Lung (tissue), 12 donors: ENCODE data around the gene MMP14. TPM values are rescaled to one million over a fixed set of nuclear protein-coding genes. Genes with fewer than 3 reads are reported as not detected.
A peak's percentile ranks its signal among the peaks of the same experiment; 100 is the strongest.

Experiments used
- ATAC-seq: fragments of 200-7000 bp; cut with Tn5 transposase; one replicate; pipeline ENCODE4 v1.9.1; 2020; ENCODE audit warnings: moderate number of reproducible peaks; ENCODE audit not compliant: insufficient read depth, low FRiP score
- DNase-seq, 3 donors: peaks; one replicate each; pipeline ENCODE4 v3.0.0-alpha.2; 2013 to 2017
- H3K27ac ChIP-seq, 2 donors: one replicate each; pipeline ENCODE4 v1.5.1; 2013; ENCODE audit warnings: mild to moderate bottlenecking in 2 of 2, moderate library complexity in 2 of 2, control low read depth in 1 of 2, inconsistent platforms in 1 of 2, low read depth in 1 of 2, low read length in 1 of 2
- H3K27me3 ChIP-seq, 3 donors: one replicate each; pipeline ENCODE4 v1.5.1; 2013; ENCODE audit warnings: low read length in 2 of 3; ENCODE audit not compliant: control insufficient read depth in 3 of 3, insufficient read depth in 3 of 3
- H3K36me3 ChIP-seq, 4 donors: one replicate each; pipeline ENCODE4 v1.5.1; 2013; ENCODE audit warnings: low read length in 4 of 4, mild to moderate bottlenecking in 1 of 4, moderate library complexity in 1 of 4; ENCODE audit not compliant: control insufficient read depth in 4 of 4, insufficient read depth in 4 of 4
- H3K4me1 ChIP-seq, 5 donors: one replicate each; pipeline ENCODE4 v1.5.1; 2013; ENCODE audit warnings: low read length in 5 of 5, mild to moderate bottlenecking in 2 of 5, moderate library complexity in 1 of 5; ENCODE audit not compliant: control insufficient read depth in 5 of 5, insufficient read depth in 5 of 5
- H3K4me3 ChIP-seq: one replicate; pipeline ENCODE4 v1.5.1; 2013; ENCODE audit warnings: mild to moderate bottlenecking, control low read depth, moderate library complexity
- H3K9ac ChIP-seq, 2 donors: one replicate each; pipeline ENCODE4 v1.5.1; 2013; ENCODE audit warnings: low read length in 2 of 2, control low read depth in 1 of 2; ENCODE audit not compliant: insufficient read depth in 1 of 2
- H3K9me3 ChIP-seq, 4 donors: one replicate each; pipeline ENCODE4 v1.5.1; 2013; ENCODE audit warnings: low read length in 3 of 4, mild to moderate bottlenecking in 1 of 4, moderate library complexity in 1 of 4; ENCODE audit not compliant: control insufficient read depth in 4 of 4, insufficient read depth in 3 of 4
- CTCF ChIP-seq: IDR thresholded peaks from 2 replicates; pipeline ENCODE4 v1.5.1; 2012; ENCODE audit warnings: mild to moderate bottlenecking; ENCODE audit errors: control extremely low read depth, extremely low read depth
- WGBS, 2 donors: extraction: QIAGEN DNeasy Blood & Tissue Kit; methylation state at CpG; one replicate each; pipeline ENCODE4 v1.1.7; 2013; 5-methylcytosine and 5-hydroxymethylcytosine counted together
- polyA plus RNA-seq, 2 donors: library from polyadenylated mRNA; stranded (reverse); fragments of 200-250 nt; gene quantifications; one replicate each; pipeline ENCODE4 v1.2.1, GENCODE V29; 2013
- total RNA-seq, 2 donors: library from RNA; depleted of rRNA in 1 of 2; stranded (reverse); fragments of >200 nt in 1 of 2; gene quantifications; one replicate each; pipeline ENCODE4 v1.2.1, GENCODE V29; 2014 to 2021
- donor health status: control.
- donor health status: control.
- donor health status: Bipolar disorder and iron deficiency.
- donor health status: healthy.
- donor health status: DM: yes; HTN: yes; CAD: no.

MMP14 gene
- total and polyA plus RNA-seq, 4 donors, result 121 to 162 (median 135) TPM

- H3K4me3 ChIP-seq, result no peak overlapping the region
Observed at GRCh38 chr14:22821193-22822015, 15.0 kb upstream of the MMP14 start.

GRCh38 chr14:22822016-22822570 is 14.3 kb upstream of the MMP14 start:
- no peak for DNase-seq
- no peak for TF ChIP-seq CTCF
- Histone ChIP-seq H3K27ac (peak overlapping the region in 1 of 2 donors; percentile 63), H3K27me3 (no peaks in the 10 kb centered on the region), H3K4me3 (no peak overlapping the region), H3K9ac (peak overlapping the region in 1 of 2 donors; percentile 68), H3K9me3 (no peaks in the 10 kb centered on the region), H3K4me1 (peaks cover 0 to 47% (median 13%) of the 10 kb centered on the region in 5 donors), H3K36me3 (no peaks in the 10 kb centered on the region)
- WGBS, 2 donors, result 57 to 70% methylated on average over 32 of the region's 32 CpGs
- no peak for ATAC-seq

More at GRCh38 chr14:22821193-22822015, 15.0 kb upstream of the MMP14 start:
- TF ChIP-seq CTCF, result no peak
- Histone ChIP-seq H3K27me3 (no peaks in the 10 kb centered on the region), H3K4me1 (peaks cover 0 to 47% (median 13%) of the 10 kb centered on the region in 5 donors), H3K27ac (peak overlapping the region in 1 of 2 donors; percentile 3), H3K36me3 (no peaks in the 10 kb centered on the region), H3K9ac (peak overlapping the region in 1 of 2 donors; percentile 38), H3K9me3 (no peaks in the 10 kb centered on the region)
- 85 to 92% methylated on average over 24 of the region's 24 CpGs for WGBS, 2 donors
- DNase-seq (peak; percentile 48 to 62 (median 62)), ATAC-seq (no peak)

GRCh38 chr14:22822571-22823098 is 13.8 kb upstream of the MMP14 start:
- Histone ChIP-seq H3K9ac (peak overlapping the region in 1 of 2 donors; percentile 68), H3K27me3 (no peaks in the 10 kb centered on the region), H3K9me3 (no peaks in the 10 kb centered on the region), H3K4me3 (no peak overlapping the region), H3K27ac (peak overlapping the region in 1 of 2 donors; percentile 63), H3K4me1 (peaks cover 0 to 47% (median 13%) of the 10 kb centered on the region in 5 donors), H3K36me3 (no peaks in the 10 kb centered on the region)
- peak; percentile 85 for TF ChIP-seq CTCF
- peak; percentile 96 to 97 (median 96) for DNase-seq
- peak; percentile 68 for ATAC-seq
- 1% methylated on average over 33 to 34 of the region's 34 CpGs for WGBS, 2 donors
